Activated CD8-positive, alpha-beta memory T cell treated with anti-CD3 and anti-CD28 coated beads, Interleukin-2, amount 50 U/mL, for 1 hour (primary cell): ENCODE results near the gene ZNF346.
"Not testable (repeated sequence)": the region's sequence is repeated elsewhere in the genome, so short reads cannot be mapped to it uniquely, and the experiment has no call there.

ENCODE experiments used
- DNase-seq: peaks from one replicate; pipeline ENCODE4 v3.0.0-alpha.2; 2020; ENCODE audit errors: extremely low read depth

The ZNF346 gene, protein sequence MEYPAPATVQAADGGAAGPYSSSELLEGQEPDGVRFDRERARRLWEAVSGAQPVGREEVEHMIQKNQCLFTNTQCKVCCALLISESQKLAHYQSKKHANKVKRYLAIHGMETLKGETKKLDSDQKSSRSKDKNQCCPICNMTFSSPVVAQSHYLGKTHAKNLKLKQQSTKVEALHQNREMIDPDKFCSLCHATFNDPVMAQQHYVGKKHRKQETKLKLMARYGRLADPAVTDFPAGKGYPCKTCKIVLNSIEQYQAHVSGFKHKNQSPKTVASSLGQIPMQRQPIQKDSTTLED

GRCh38 chr5:177022386-177023302 lies at the start of gene ZNF346:
Gene ZNF346 (plus strand): TSS chr5:177022696. CDS start chr5:177022739, 43 bp downstream.
- peak; percentile 93 for DNase-seq

- DNase-seq, result no peak
These were observed 42.8 kb upstream of the ZNF346 start for GRCh38 chr5:176979669-176980068.

DNA sequence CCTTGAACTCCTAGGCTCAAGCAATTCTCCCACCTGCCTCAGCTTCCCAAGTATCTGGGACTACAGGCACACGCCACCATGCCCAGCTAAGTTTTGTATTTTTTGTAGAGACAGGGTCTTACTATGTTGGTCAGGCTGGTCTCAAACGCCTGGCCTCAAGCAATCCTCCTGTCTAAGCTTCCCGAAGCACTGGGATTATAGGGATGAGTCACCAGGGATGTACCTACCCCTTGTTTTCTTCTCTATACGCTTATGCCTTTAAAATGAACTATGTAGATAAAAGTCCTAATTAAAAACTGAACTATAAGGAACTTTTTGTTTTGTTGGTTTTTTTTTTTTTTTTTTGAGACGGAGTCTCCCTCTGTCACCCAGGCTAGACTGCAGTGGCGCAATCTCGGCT lies 41.7 kb upstream of the ZNF346 start:
- DNase-seq, result no peak

GRCh38 chr5:176983112-176983511 lies 39.4 kb upstream of the ZNF346 start:
- DNase-seq, result not testable (repeated sequence)

DNA sequence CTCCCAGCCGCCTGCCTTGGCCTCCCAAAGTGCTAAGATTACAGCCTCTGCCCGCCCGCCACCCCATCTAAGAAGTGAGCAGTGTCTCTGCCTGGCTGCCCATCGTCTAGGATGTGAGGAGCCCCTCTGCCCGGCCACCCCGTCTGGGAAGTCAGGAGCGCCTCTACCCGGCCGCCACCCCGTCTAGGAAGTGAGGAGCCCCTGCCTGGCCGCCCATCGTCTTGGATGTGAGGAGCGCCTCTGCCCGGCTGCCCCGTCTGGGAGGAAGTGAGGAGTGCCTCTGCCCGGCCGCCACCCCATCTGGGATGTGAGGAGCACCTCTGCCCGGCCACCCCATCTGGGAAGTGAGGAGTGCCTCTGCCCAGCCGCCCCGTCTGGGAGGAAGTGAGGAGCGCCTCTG lies 38.9 kb upstream of the ZNF346 start:
- not testable (repeated sequence) for DNase-seq

DNA sequence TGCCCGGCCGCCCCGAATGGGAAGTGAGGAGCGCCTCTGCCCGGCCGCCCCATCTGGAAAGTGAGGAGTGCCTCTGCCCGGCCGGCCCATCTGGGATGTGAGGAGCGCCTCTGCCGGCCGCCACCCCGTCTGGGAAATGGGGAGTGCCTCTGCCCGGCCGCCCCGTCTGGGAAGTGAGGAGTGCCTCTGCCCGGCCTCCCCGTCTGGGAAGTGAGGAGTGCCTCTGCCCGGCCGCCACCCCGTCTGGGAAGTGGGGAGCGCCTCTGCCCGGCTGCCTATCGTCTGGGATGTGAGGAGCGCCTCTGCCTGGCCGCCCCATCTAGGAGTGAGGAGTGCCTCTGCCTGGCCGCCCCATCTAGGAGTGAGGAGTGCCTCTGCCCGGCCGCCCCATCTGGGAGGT lies 38.3 kb upstream of the ZNF346 start:
- DNase-seq, result not testable (repeated sequence)

DNA sequence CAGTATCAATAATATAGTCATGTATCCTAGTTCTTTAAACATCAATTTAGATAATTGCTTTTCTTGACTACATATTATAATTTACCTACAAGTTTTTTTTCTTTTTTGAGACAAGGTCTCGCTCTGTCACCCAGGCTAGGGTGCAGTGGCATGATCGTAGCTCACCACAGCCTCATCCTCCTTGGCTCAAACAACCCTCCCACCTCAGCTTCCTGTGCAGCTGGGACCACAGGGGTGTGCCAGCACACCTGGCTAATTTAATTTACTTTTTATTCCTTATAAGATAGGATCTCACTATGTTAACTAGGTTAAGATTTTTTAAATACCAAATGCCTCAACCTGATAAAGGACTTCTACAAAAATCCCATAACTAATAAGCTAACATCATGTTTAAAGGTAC lies 37.0 kb upstream of the ZNF346 start:
- no peak for DNase-seq

- no peak for DNase-seq
These were observed 36.2 kb upstream of the ZNF346 start for GRCh38 chr5:176986280-176986679.

- DNase-seq, result no peak
These were observed 34.9 kb upstream of the ZNF346 start for GRCh38 chr5:176987583-176987982.

DNA sequence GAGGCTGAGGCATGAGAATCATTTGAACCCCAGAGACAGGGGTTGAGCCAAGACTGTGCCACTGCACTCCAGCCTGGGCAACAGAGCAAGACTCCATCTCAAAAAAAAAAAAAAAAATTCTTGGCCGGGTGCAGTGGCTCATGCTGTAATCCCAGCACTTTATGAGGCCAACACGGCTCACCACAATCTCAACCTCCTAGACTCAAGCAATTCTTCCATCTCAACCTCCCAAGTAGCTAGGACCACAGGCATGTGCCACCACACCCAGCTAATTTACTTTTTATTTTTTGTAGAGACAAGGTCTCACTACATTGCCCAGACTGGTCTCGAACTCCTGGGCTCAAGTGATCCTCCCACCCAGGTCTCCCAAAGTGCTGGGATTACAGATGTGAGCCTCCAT lies 29.4 kb upstream of the ZNF346 start:
- not testable (repeated sequence) for DNase-seq

DNA sequence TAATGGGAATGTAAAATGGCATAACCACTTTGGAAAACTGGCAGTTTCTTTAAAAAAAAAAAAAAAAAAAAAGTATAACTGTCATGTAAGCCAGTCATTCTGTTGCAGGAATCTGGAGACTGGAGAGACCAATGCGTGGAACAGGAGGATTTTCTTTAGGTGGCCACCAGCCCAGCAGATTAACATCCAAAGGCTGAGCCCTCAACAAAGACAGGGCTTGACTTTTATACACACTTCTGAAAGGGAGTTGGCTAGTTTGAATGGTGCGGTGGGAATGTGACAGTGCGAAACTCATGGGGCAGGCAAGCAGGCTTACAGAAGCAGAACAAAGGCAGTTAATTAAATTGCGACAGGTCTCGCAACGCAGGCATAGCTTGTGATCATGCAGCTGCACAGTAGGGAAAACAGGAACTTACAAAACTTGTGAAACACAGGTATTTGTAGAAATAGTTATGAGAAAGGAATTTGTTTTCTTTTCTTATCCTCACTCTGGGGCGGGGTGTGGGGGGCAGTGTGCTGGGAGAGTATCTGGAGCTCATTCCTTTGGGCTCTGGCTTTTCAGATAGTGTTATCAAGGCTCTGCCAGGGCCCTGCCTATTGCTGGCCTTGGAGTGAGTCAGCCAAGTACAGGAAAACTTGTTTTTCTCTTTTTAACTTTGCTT lies 27.9 kb upstream of the ZNF346 start:
- no peak for DNase-seq

- no peak for DNase-seq
These were observed 27.4 kb upstream of the ZNF346 start for GRCh38 chr5:176995122-176995490.

DNA sequence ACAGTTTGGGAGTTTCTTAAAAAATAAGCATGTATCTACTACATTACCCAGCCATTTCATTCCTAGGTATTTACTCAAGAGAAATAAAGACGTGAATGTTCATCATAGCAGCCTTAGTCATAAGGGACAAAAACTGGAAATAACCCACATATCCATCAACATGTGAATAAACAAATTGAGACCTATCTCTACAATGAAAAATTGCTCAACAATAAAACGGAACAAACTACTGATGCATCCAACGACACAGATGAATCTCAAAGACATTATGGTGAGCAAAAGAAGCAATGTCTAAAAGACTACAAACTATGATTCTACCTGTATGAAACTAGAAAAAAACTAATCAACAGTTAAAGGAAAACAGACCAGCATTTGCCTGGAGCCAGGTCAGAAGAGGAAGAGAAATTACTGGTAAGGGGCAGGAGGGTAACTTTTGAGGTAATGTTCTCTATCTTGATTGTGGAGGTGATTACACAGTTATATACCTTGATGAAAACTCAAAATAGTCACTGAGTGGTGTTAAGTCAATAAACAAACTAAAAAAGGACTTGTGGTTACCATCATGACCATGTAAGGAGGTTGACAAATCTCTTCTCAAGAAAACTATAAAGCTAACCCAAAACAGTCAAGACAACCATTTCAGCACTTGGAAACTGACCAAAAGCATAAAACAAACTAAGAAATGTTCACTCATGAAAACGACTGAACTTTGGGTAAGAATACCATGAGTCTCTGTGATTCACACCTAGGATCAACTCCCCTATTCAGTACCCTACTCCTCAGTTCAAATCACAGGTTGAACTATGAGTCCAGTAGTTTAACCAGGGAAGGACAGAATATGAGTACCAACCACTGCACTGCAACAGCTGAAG lies 26.4 kb upstream of the ZNF346 start:
- DNase-seq, result no peak

GRCh38 chr5:176996780-176997179 lies 25.7 kb upstream of the ZNF346 start:
- no peak for DNase-seq

GRCh38 chr5:176998828-176999227 lies 23.7 kb upstream of the ZNF346 start:
- DNase-seq, result no peak

- DNase-seq, result not testable (repeated sequence)
These were observed 23.0 kb upstream of the ZNF346 start for GRCh38 chr5:176999526-176999925.

DNA sequence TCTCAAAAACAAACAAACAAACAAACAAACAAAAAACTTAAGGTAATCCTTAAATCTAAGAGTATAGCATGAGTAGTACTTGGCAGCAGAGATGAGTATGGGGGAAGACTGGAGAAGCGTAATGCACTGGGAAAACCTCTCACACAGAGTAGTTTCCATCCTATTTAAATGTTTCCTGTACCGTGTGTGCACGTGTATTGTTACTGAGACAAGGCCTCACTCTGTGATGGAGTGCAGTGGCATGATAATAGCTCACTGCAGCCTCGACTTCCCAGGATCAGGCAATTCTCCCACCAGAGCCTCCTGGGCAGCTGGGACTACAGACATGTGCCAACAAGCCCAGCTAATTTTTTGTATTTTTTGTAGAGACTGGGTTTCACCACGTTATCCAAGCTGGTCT lies 18.8 kb upstream of the ZNF346 start:
- no peak for DNase-seq

GRCh38 chr5:177004961-177005360 lies 17.5 kb upstream of the ZNF346 start:
- no peak for DNase-seq

DNA sequence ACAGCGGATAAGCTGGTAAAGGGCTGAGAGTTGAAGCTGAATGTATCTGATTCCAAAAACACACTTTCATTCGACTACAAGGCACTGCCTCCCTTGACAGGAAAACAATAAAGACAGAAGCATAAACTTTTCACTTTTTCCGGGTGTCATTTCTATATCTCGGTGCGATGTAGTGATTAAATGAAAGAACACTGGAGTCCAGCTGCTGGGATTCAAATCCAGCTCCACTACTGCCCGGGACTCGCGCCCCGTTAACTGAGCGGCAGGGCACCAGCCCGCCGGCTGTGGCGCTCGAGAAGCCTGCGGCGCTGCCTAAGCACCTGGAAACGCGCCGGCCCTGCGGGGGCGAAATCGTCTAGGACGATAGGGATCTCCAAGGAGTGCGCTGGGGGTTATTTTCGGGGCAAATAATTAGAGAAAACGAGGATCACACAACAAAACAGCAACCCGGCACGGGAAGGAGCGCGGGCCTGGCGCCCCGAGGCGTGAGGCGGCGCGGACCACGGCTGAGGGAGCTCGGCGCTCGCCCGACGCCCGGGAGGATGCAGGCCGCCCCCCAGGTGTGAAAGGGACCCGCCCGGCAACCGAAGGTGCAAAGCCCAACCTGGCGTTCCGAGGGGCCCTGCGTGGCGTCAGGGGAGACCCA lies 16.8 kb upstream of the ZNF346 start:
- DNase-seq, result peak; percentile 24

DNA sequence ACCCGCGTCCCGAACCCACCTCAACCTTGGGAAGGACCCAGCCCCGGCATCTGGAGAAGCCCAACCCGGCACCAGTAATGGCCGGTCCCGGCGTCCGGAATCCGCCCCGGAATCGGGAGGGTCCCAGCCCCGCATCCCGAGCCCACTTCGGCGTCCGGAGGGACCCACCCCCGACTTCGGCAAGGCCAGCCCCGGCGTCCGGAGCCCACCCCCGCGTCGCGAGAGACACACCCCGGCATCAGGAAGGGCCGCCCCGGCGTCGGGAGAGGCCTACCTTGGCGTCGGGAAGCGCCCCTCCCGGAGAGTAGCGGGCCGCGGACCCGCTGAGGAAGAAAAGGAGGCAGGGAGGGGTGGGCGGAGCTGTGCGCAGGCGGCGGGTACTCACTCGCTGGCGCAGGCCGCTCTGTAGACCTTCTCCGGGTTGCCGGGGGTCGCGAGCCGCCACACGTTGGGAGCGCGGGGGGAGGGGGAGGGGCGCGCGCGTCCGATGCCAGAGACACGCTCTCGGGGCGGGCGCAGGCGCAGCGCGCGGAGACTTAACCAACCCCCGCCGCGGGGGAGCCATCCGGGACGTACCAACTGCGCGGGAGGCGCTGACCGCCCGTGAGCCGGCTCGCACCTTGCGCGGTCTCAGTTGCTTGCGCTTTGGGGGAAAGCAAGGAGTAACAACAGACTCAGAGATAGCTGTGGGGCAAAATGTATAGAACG lies 16.1 kb upstream of the ZNF346 start, which contains the start of gene UIMC1:
UIMC1 (minus strand) TSS at position 515 of the 708 bp plus-strand sequence. CDS start 24,164 bp downstream, outside the sequence.
- peak; percentile 63 for DNase-seq
